ENCODE results near the gene LRRIQ4.

Gene LRRIQ4

GRCh38 chr3:169811631-169812331, 889 bp upstream of the LRRIQ4 start:
- H3K4me2 ChIP-seq (ENCODE audit: low read length), result peak overlapping the region; percentile 97
- peak overlapping the region; percentile 57 for H3K9ac ChIP-seq (ENCODE audit: low read length)
- TF ChIP-seq CTCF (IDR thresholded peaks at IDR 0.05; ENCODE audit: low read length), result no peak
- no peak for TF ChIP-seq EZH2 (IDR thresholded peaks at IDR 0.05; ENCODE audit: borderline replicate concordance, low read length)
- H3F3A ChIP-seq (ENCODE audit: insufficient read depth, low read length), result 0 out of 2 replicates have a peak, but pooled peaks cover 6% of the 10 kb centered on the region
- peak overlapping the region; percentile 65 for H3K4me3 ChIP-seq (ENCODE audit: low read depth, low read length, poor library complexity, severe bottlenecking)
- H3K27me3 ChIP-seq (ENCODE audit: insufficient read depth, low read length), result peaks cover 6% of the 10 kb centered on the region; the same call in 1 of the 2 replicates
- peak overlapping the region; percentile 57 for H2AFZ ChIP-seq (ENCODE audit: low read length)
- no peaks in the 10 kb centered on the region for H3K9me2 ChIP-seq (ENCODE audit: low read depth, low read length)
- H3K9me3 ChIP-seq (ENCODE audit: low read length), result peaks cover 8% of the 10 kb centered on the region
- no peaks in the 10 kb centered on the region for H3K79me2 ChIP-seq (ENCODE audit: insufficient read depth, low read length)
- H3K27ac ChIP-seq (ENCODE audit: low read depth, low read length, poor library complexity, severe bottlenecking), result no peak overlapping the region
- H4K20me1 ChIP-seq (ENCODE audit: insufficient read depth, low read length), result no peaks in the 10 kb centered on the region
- H3K36me3 ChIP-seq (ENCODE audit: insufficient read depth, low read length), result no peaks in the 10 kb centered on the region; the same call in 1 of the 2 replicates
- peaks cover 37% of the 10 kb centered on the region for H3K4me1 ChIP-seq (ENCODE audit: insufficient read depth, low read length, severe bottlenecking)

DNA sequence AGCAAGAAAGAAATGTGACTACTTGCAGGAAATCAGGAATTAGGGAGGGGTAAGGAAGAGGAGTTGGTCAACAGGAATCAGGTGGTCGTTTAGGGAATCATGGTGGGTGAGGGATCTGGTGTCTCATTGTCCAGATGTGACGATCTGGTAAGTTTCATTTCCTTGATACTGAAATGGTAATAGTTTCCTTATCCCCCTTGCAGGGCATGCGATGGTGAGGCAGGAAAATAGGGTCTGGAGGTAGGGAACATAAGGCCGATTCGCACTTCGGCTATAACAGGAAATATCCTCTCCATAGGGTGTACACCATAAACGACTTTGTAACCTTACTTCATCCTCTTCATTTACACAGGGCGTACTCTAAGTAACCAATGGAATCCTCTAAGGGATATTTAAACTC, 608 bp downstream of the LRRIQ4 start:
- Histone ChIP-seq H3K4me1 (ENCODE audit: insufficient read depth, low read length, severe bottlenecking) (peaks cover 37% of the 10 kb centered on the region), H3K4me2 (ENCODE audit: low read length) (peak overlapping the region; percentile 97), H3K27ac (ENCODE audit: low read depth, low read length, poor library complexity, severe bottlenecking) (no peak overlapping the region), H3F3A (ENCODE audit: insufficient read depth, low read length) (0 out of 2 replicates have a peak, but pooled peaks cover 6% of the 10 kb centered on the region), H3K36me3 (ENCODE audit: insufficient read depth, low read length) (no peaks in the 10 kb centered on the region; the same call in 1 of the 2 replicates), H3K27me3 (ENCODE audit: insufficient read depth, low read length) (peaks cover 6% of the 10 kb centered on the region; the same call in 1 of the 2 replicates), H3K79me2 (ENCODE audit: insufficient read depth, low read length) (no peaks in the 10 kb centered on the region), H3K9me2 (ENCODE audit: low read depth, low read length) (no peaks in the 10 kb centered on the region), H3K9ac (ENCODE audit: low read length) (peak overlapping the region; percentile 57), H4K20me1 (ENCODE audit: insufficient read depth, low read length) (no peaks in the 10 kb centered on the region), H3K9me3 (ENCODE audit: low read length) (peaks cover 8% of the 10 kb centered on the region), H3K4me3 (ENCODE audit: low read depth, low read length, poor library complexity, severe bottlenecking) (peak overlapping the region; percentile 65), H2AFZ (ENCODE audit: low read length) (peak overlapping the region; percentile 76; the same call in 1 of the 2 replicates)
- TF ChIP-seq EZH2 (IDR thresholded peaks at IDR 0.05; ENCODE audit: borderline replicate concordance, low read length) (no peak), CTCF (IDR thresholded peaks at IDR 0.05; ENCODE audit: low read length) (no peak)

DNA sequence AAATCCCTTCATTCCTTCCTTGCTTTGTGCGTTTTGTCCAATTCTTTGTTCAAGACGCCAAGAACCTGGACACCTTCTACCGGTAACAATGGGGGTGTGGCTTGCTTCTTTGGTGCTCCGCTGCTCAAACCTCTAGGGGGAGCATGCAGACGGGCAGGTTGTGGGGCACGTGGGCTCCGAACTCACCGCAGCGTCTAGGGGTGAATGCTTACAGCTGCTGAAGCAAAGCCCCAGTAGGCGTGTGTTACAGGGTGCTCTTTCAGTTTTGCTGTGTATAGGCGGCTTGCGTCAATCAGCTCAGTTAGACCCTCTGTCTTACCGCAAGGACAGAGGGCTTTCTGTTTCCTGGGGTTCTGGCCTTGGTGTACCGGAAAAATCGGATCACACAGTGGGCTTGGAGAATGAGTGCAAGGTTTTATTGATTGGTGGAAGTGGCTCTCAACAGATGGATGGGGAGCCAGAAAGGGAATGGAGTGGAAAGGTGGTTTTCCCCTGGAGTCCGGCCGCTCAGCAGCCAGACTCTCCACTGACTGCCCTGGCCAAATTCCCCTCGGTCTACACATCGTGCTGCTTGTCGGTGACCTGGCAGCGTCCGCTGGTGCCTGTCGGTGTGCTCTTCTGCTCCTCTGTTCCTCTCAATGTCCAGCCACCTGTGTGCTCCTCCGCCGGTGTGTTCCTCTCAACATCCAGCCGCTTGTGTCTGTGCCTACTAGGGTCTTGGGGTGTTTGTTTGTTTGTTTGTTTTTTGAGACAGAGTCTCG, 1.3 kb downstream of the LRRIQ4 start:
- peak; percentile 96 for TF ChIP-seq CTCF (IDR thresholded peaks at IDR 0.05; ENCODE audit: low read length)
- TF ChIP-seq EZH2 (IDR thresholded peaks at IDR 0.05; ENCODE audit: borderline replicate concordance, low read length), result no peak
- Histone ChIP-seq H3K9me3 (ENCODE audit: low read length) (peaks cover 8% of the 10 kb centered on the region), H4K20me1 (ENCODE audit: insufficient read depth, low read length) (no peaks in the 10 kb centered on the region), H3K4me3 (ENCODE audit: low read depth, low read length, poor library complexity, severe bottlenecking) (peak overlapping the region; percentile 65), H3K4me2 (ENCODE audit: low read length) (peak overlapping the region; percentile 97), H3K27me3 (ENCODE audit: insufficient read depth, low read length) (peaks cover 6% of the 10 kb centered on the region; the same call in 1 of the 2 replicates), H3K79me2 (ENCODE audit: insufficient read depth, low read length) (no peaks in the 10 kb centered on the region), H3K9ac (ENCODE audit: low read length) (peak overlapping the region; percentile 57), H3F3A (ENCODE audit: insufficient read depth, low read length) (0 out of 2 replicates have a peak, but pooled peaks cover 6% of the 10 kb centered on the region), H3K9me2 (ENCODE audit: low read depth, low read length) (no peaks in the 10 kb centered on the region), H2AFZ (ENCODE audit: low read length) (peak overlapping the region; percentile 98), H3K4me1 (ENCODE audit: insufficient read depth, low read length, severe bottlenecking) (peaks cover 37% of the 10 kb centered on the region), H3K36me3 (ENCODE audit: insufficient read depth, low read length) (no peaks in the 10 kb centered on the region; the same call in 1 of the 2 replicates), H3K27ac (ENCODE audit: low read depth, low read length, poor library complexity, severe bottlenecking) (no peak overlapping the region)

Measured in OCI-LY1 (cell line).